IMR-90 (cell line): Measurements from ENCODE around the gene WWP2. TPM values are rescaled to one million over a fixed set of nuclear protein-coding genes. Genes with fewer than 3 reads are reported as not detected.

Source experiments
- ATAC-seq: fragments of 200-7000 bp; cut with Tn5 transposase; 2 replicates; pipeline ENCODE4 v1.9.1; 2020; ENCODE audit warnings: low read depth, mild to moderate bottlenecking, moderate library complexity
- BruUV-seq: library from RNA; stranded (reverse); fragments of 400-500 nt; replicated peaks from 2 replicates; lab custom pipeline; 2021; lab: Mats Ljungman, UMichigan
- CTCF ChIA-PET: fragments of 300-600 bp; formaldehyde crosslinking; extraction: SDS; loops from one replicate; lab custom pipeline; 2021; ENCODE audit warnings: antibody characterized with exemption; lab: Yijun Ruan, JAX
- POLR2A ChIA-PET: fragments of 300-600 bp; sonication (Branson Sonifier 250); formaldehyde crosslinking; loops from one replicate; lab custom pipeline; 2022; ENCODE audit warnings: antibody characterized with exemption; ENCODE audit not compliant: unreplicated experiment; lab: Charles Lee
- DNase-seq: peaks from one replicate; pipeline ENCODE4 v3.0.0; 2013
- H2AFZ ChIP-seq: replicated peaks from 2 replicates; pipeline ENCODE3; 2013; ENCODE audit warnings: low read length, mild to moderate bottlenecking; ENCODE audit not compliant: poor library complexity
- H2AK5ac ChIP-seq: 2 replicates; pipeline ENCODE4 v1.6.1; 2013; ENCODE audit warnings: low read depth, low read length, inconsistent platforms
- H2AK9ac ChIP-seq: replicated peaks from 2 replicates; pipeline ENCODE3; 2013; ENCODE audit warnings: mild to moderate bottlenecking, low read depth, low read length, moderate library complexity; ENCODE audit not compliant: poor library complexity
- H2BK120ac ChIP-seq: 2 replicates; pipeline ENCODE4 v1.6.1; 2013; ENCODE audit warnings: low read depth, low read length, inconsistent platforms
- H2BK15ac ChIP-seq: 3 replicates; pipeline ENCODE4 v1.6.1; 2013; ENCODE audit warnings: low read depth, low read length, inconsistent platforms
- H2BK20ac ChIP-seq: 2 replicates; pipeline ENCODE4 v1.6.1; 2013; ENCODE audit warnings: low read depth, mild to moderate bottlenecking, inconsistent platforms, low read length, moderate library complexity
- H2BK5ac ChIP-seq: 2 replicates; pipeline ENCODE4 v1.6.1; 2013; ENCODE audit warnings: mild to moderate bottlenecking, low read depth, low read length, inconsistent platforms; ENCODE audit not compliant: poor library complexity, severe bottlenecking
- H3K14ac ChIP-seq: replicated peaks from 2 replicates; pipeline ENCODE4 v1.6.1; 2013; ENCODE audit warnings: low read depth, low read length, inconsistent platforms
- H3K18ac ChIP-seq: 2 replicates; pipeline ENCODE4 v1.6.1; 2013; ENCODE audit warnings: low read depth, low read length, control low read depth
- H3K23ac ChIP-seq: 2 replicates; pipeline ENCODE4 v1.6.1; 2013; ENCODE audit warnings: low read depth, low read length, inconsistent platforms
- H3K27ac ChIP-seq: 2 replicates; pipeline ENCODE4 v1.5.1; 2013; ENCODE audit warnings: mild to moderate bottlenecking, control low read depth, low read length; ENCODE audit not compliant: insufficient read depth
- H3K27me3 ChIP-seq: 2 replicates; pipeline ENCODE4 v1.6.1; 2013; ENCODE audit warnings: low read length; ENCODE audit not compliant: control insufficient read depth, insufficient read depth
- H3K36me3 ChIP-seq: 2 replicates; pipeline ENCODE4 v1.6.1; 2013; ENCODE audit warnings: low read length, mixed read lengths; ENCODE audit not compliant: control insufficient read depth, insufficient read depth
- H3K4ac ChIP-seq: 2 replicates; pipeline ENCODE4 v1.6.1; 2013; ENCODE audit warnings: low read depth, low read length, inconsistent platforms
- H3K4me1 ChIP-seq: 2 replicates; pipeline ENCODE4 v1.6.1; 2013; ENCODE audit warnings: low read length, mixed read lengths; ENCODE audit not compliant: control insufficient read depth, insufficient read depth
- H3K4me2 ChIP-seq: 2 replicates; pipeline ENCODE4 v1.6.1; 2013; ENCODE audit warnings: low read depth, mild to moderate bottlenecking, control low read depth, low read length, moderate library complexity
- H3K4me3 ChIP-seq: 2 replicates; pipeline ENCODE4 v1.5.1; 2013; ENCODE audit warnings: low read depth, mild to moderate bottlenecking, control low read depth, low read length, moderate library complexity; ENCODE audit not compliant: insufficient read depth
- H3K56ac ChIP-seq: 2 replicates; pipeline ENCODE4 v1.6.1; 2013; ENCODE audit warnings: low read length, inconsistent platforms; ENCODE audit not compliant: insufficient read depth; ENCODE audit errors: extremely low read depth
- H3K79me1 ChIP-seq, 2 experiments: 2 replicates each; pipeline ENCODE4 v1.6.1; 2013; ENCODE audit warnings: low read length in 2 of 2, inconsistent platforms in 1 of 2, low read depth in 1 of 2
- H3K9ac ChIP-seq: 2 replicates; pipeline ENCODE4 v1.6.1; 2013; ENCODE audit warnings: low read depth, low read length, control low read depth
- H3K9me1 ChIP-seq: 2 replicates; pipeline ENCODE4 v1.6.1; 2013; ENCODE audit warnings: low read length, inconsistent platforms; ENCODE audit not compliant: insufficient read depth
- H3K9me3 ChIP-seq: 2 replicates; pipeline ENCODE4 v1.6.1; 2013; ENCODE audit warnings: low read length; ENCODE audit not compliant: control insufficient read depth, insufficient read depth
- H4K20me1 ChIP-seq: 2 replicates; pipeline ENCODE4 v1.6.1; 2013; ENCODE audit warnings: low read length, inconsistent platforms; ENCODE audit not compliant: insufficient read depth
- H4K5ac ChIP-seq: 2 replicates; pipeline ENCODE4 v1.6.1; 2013; ENCODE audit warnings: mild to moderate bottlenecking, low read depth, low read length, control low read depth
- H4K8ac ChIP-seq, 2 experiments: 2 replicates each; pipeline ENCODE4 v1.6.1; 2013; ENCODE audit warnings: low read depth in 2 of 2, low read length in 2 of 2, control low read depth in 1 of 2, inconsistent platforms in 1 of 2
- H4K91ac ChIP-seq: 2 replicates; pipeline ENCODE4 v1.6.1; 2013; ENCODE audit warnings: low read depth, low read length, inconsistent platforms; ENCODE audit not compliant: insufficient read depth
- CHD1 ChIP-seq: IDR thresholded peaks from 2 replicates; pipeline ENCODE4 v1.6.1; 2012; ENCODE audit warnings: low read depth, low read length, improper control_type of control experiment
- ELK1 ChIP-seq: fragments of 150-350 bp; IDR thresholded peaks from 2 replicates; pipeline ENCODE4 v1.6.1; 2016; ENCODE audit warnings: low read depth, mild to moderate bottlenecking, low read length, moderate library complexity, borderline replicate concordance
- FOS ChIP-seq: fragments of 150-350 bp; IDR thresholded peaks from 2 replicates; pipeline ENCODE4 v1.6.1; 2016; ENCODE audit warnings: low read depth, low read length
- MAZ ChIP-seq: IDR thresholded peaks from 2 replicates; pipeline ENCODE4 v1.6.1; 2012; ENCODE audit warnings: low read depth, mild to moderate bottlenecking, low read length, improper control_type of control experiment, moderate library complexity, borderline replicate concordance
- NFE2L2 ChIP-seq: fragments of 150-350 bp; IDR thresholded peaks from 2 replicates; pipeline ENCODE4 v1.6.1; 2016; ENCODE audit warnings: low read depth, mild to moderate bottlenecking, low read length
- POLR2A ChIP-seq: IDR thresholded peaks from 2 replicates; pipeline ENCODE4 v1.6.1; 2012; ENCODE audit warnings: mild to moderate bottlenecking, low read depth, low read length
- RCOR1 ChIP-seq: IDR thresholded peaks from 2 replicates; pipeline ENCODE4 v1.6.1; 2012; ENCODE audit warnings: mild to moderate bottlenecking, low read length, improper control_type of control experiment; ENCODE audit not compliant: insufficient replicate concordance
- RFX5 ChIP-seq: IDR thresholded peaks from 2 replicates; pipeline ENCODE4 v1.8.0; 2012; ENCODE audit warnings: low read depth, mild to moderate bottlenecking, low read length, moderate library complexity
- USF2 ChIP-seq: fragments of 150-350 bp; IDR thresholded peaks from 2 replicates; pipeline ENCODE4 v1.6.1; 2017; ENCODE audit warnings: mild to moderate bottlenecking, antibody characterized with exemption, low read length, low read depth
- WGBS, 2 experiments: methylation state at CpG; one replicate each; pipeline versions ENCODE4 v1.1.5 to v1.1.7; 2013; ENCODE audit warnings: missing lambda C conversion rate in 2 of 2; ENCODE audit not compliant: insufficient read length in 1 of 2; ENCODE audit errors: extremely low coverage in 2 of 2; 5-methylcytosine and 5-hydroxymethylcytosine counted together
- dilution Hi-C: fragments of 300-500 bp; cut with HindIII; formaldehyde crosslinking; loops from one replicate; pipeline ENCODE4 v1.14.3; 2018; ENCODE audit warnings: low sequenced_read_pairs; ENCODE audit not compliant: unreplicated experiment
- in situ Hi-C: fragments of 300-500 bp; cut with MboI; formaldehyde crosslinking; loops from 3 replicates; pipeline ENCODE4 v1.14.3; 2019; ENCODE audit warnings: low sequenced_read_pairs, inconsistent platforms, mixed read lengths
- intact Hi-C: fragments of 100-400 bp; cut with micrococcal nuclease; formaldehyde crosslinking; loops from 2 replicates; pipeline ENCODE4 v1.10.0; 2022
- polyA plus RNA-seq, 3 experiments: library from polyadenylated mRNA; depleted of rRNA; stranded (reverse); fragments of >200 nt; gene quantifications; 2 replicates each; pipeline ENCODE4 v1.2.3, GENCODE V29; 2012; ENCODE audit warnings: low replicate concordance in 1 of 3
- total RNA-seq: library from RNA; depleted of rRNA; stranded (reverse); fragments of >200 nt; gene quantifications from 2 replicates; pipeline ENCODE4 v1.2.3, GENCODE V29; 2012

The WWP2 gene
- total and polyA plus RNA-seq, 2 of the 4 experiments (the other 2 are of a cell fraction) = 12.7 to 13.7 TPM

- no peak overlapping the region for H3K18ac ChIP-seq
- in situ Hi-C loops (loop anchor here (10.0 kb wide), 1 partner anchor 61 kb away; no protein-coding TSS in a partner anchor), dilution Hi-C loops (no loop called here), intact Hi-C loops (no loop called here)
- no peak overlapping the region for H3K4me2 ChIP-seq
- CTCF ChIA-PET = no interaction called here
- no peak overlapping the region for H2AK5ac ChIP-seq
- BruUV-seq = no TSS peak
- no peak for TF ChIP-seq CHD1
- no peak for TF ChIP-seq FOS
- TF ChIP-seq MAZ = no peak
- no peak for TF ChIP-seq RFX5
- no peak for TF ChIP-seq NFE2L2
- TF ChIP-seq POLR2A = no peak
- TF ChIP-seq USF2 = no peak
- no peak for TF ChIP-seq RCOR1
- TF ChIP-seq ELK1 = no peak
- H2BK120ac ChIP-seq = no peak overlapping the region
- peaks cover 3 to 4% of the 10 kb centered on the region in 2 experiments; a peak in 2 of 4 replicates for H3K79me1 ChIP-seq
- H3K9me1 ChIP-seq = peaks cover 6% of the 10 kb centered on the region
- H2BK20ac ChIP-seq = no peak overlapping the region
- H3K9ac ChIP-seq = no peak overlapping the region
- POLR2A ChIA-PET = no interaction called here
- ATAC-seq = no peak
- H4K5ac ChIP-seq = no peak overlapping the region
- H3K14ac ChIP-seq = no peak overlapping the region
- DNase-seq = no peak
- H3K36me3 ChIP-seq = peaks cover 10% of the 10 kb centered on the region
- no peak overlapping the region for H3K56ac ChIP-seq
- H3K23ac ChIP-seq = no peak overlapping the region
- H2AK9ac ChIP-seq = no peak overlapping the region
- no peak overlapping the region for H3K4ac ChIP-seq
- no peak overlapping the region for H2BK5ac ChIP-seq
- H2AFZ ChIP-seq = no peak overlapping the region
- peaks cover 3% of the 10 kb centered on the region for H3K4me1 ChIP-seq
- H3K27me3 ChIP-seq = no peaks in the 10 kb centered on the region
- no peak overlapping the region for H3K27ac ChIP-seq
- no peak overlapping the region for H4K8ac ChIP-seq
- no peaks in the 10 kb centered on the region for H3K9me3 ChIP-seq
- no peak overlapping the region for H2BK15ac ChIP-seq
- 100% methylated on average over 3 of the region's 3 CpGs; no CpG with 5 or more reads in 1 of the 2 experiments for WGBS, 2 experiments
- no peaks in the 10 kb centered on the region for H4K20me1 ChIP-seq
- no peak overlapping the region for H4K91ac ChIP-seq
- no peak overlapping the region for H3K4me3 ChIP-seq
Observed at GRCh38 chr16:69885722-69886121, 123.6 kb downstream of the WWP2 start.
